Measurements from ENCODE around the gene THSD4.

GRCh38 chr15:71304681-71305080 lies 189.4 kb downstream of the THSD4 start:
- TF ChIP-seq CTCF (IDR thresholded peaks at IDR 0.05) (no peak), POLR2A (IDR thresholded peaks at IDR 0.05) (no peak)
